Progenitor cell of endocrine pancreas (in vitro differentiated cells): ENCODE data around the gene GFER. TPM values are rescaled to one million over a fixed set of nuclear protein-coding genes. Genes with fewer than 3 reads are reported as not detected.
A peak's percentile ranks its signal among the peaks of the same experiment; 100 is the strongest.

ENCODE experiments used
- DNase-seq: peaks from one replicate; pipeline ENCODE4 v3.0.0; 2021; ENCODE audit warnings: low spot score; ENCODE audit not compliant: unreplicated experiment
- H3K27ac Mint-ChIP-seq: 2 replicates; pipeline ENCODE4 v1.8.0; 2021; ENCODE audit warnings: mild to moderate bottlenecking, moderate library complexity, mixed read lengths
- H3K27me3 Mint-ChIP-seq: 2 replicates; pipeline ENCODE4 v1.8.0; 2021; ENCODE audit warnings: mixed read lengths
- H3K36me3 Mint-ChIP-seq: 2 replicates; pipeline ENCODE4 v1.8.0; 2022; ENCODE audit warnings: mixed read lengths; ENCODE audit not compliant: insufficient read depth
- H3K4me1 Mint-ChIP-seq: 2 replicates; pipeline ENCODE4 v1.8.0; 2021; ENCODE audit warnings: low read depth, mixed read lengths
- H3K4me3 Mint-ChIP-seq: 2 replicates; pipeline ENCODE4 v1.8.0; 2021; ENCODE audit warnings: low read depth, mild to moderate bottlenecking, moderate library complexity, mixed read lengths
- H3K9me3 Mint-ChIP-seq: 2 replicates; pipeline ENCODE4 v1.8.0; 2021; ENCODE audit warnings: low read depth, mixed read lengths
- total RNA-seq: library from RNA; stranded (reverse); gene quantifications from 2 replicates; pipeline ENCODE4 v1.2.1, GENCODE V29; 2021
- TF ChIP-seq, protein P1 (sequence below): fragments of 200-600 bp; sonication (generic); IDR thresholded peaks from one replicate; pipeline ENCODE4 v1.5.0; 2021; ENCODE audit warnings: antibody characterized with exemption, mild to moderate bottlenecking; ENCODE audit not compliant: unreplicated experiment

The GFER gene
- total RNA-seq, 1 donor from 2014 or later = 32.9 TPM

- DNase-seq = no peak
- peaks cover 32% of the 10 kb centered on the region for H3K27me3 Mint-ChIP-seq
- H3K4me1 Mint-ChIP-seq = peaks cover 7% of the 10 kb centered on the region
- TF ChIP-seq, protein P1, sequence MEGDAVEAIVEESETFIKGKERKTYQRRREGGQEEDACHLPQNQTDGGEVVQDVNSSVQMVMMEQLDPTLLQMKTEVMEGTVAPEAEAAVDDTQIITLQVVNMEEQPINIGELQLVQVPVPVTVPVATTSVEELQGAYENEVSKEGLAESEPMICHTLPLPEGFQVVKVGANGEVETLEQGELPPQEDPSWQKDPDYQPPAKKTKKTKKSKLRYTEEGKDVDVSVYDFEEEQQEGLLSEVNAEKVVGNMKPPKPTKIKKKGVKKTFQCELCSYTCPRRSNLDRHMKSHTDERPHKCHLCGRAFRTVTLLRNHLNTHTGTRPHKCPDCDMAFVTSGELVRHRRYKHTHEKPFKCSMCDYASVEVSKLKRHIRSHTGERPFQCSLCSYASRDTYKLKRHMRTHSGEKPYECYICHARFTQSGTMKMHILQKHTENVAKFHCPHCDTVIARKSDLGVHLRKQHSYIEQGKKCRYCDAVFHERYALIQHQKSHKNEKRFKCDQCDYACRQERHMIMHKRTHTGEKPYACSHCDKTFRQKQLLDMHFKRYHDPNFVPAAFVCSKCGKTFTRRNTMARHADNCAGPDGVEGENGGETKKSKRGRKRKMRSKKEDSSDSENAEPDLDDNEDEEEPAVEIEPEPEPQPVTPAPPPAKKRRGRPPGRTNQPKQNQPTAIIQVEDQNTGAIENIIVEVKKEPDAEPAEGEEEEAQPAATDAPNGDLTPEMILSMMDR = no peak
- peaks cover 2% of the 10 kb centered on the region for H3K36me3 Mint-ChIP-seq
- peak within 1 kb of the TSS; percentile 67 for H3K27ac Mint-ChIP-seq
- H3K4me3 Mint-ChIP-seq = peak within 1 kb of the TSS; percentile 68
- no peaks in the 10 kb centered on the region for H3K9me3 Mint-ChIP-seq
Observed at GRCh38 chr16:1989209-1990100, 5.5 kb downstream of the GFER start, which contains the start of gene SYNGR3. SYNGR3 (plus strand) TSS chr16:1989970; CDS start chr16:1990103, 133 bp downstream.

GRCh38 chr16:1990101-1990350, 6.0 kb downstream of the GFER start:
- Mint-ChIP-seq H3K4me1 (peaks cover 4% of the 10 kb centered on the region), H3K9me3 (no peaks in the 10 kb centered on the region), H3K27ac (no peak overlapping the region), H3K36me3 (peaks cover 2% of the 10 kb centered on the region), H3K27me3 (peaks cover 32% of the 10 kb centered on the region), H3K4me3 (no peak overlapping the region)
- no peak for DNase-seq
- TF ChIP-seq, protein P1 = no peak

DNA sequence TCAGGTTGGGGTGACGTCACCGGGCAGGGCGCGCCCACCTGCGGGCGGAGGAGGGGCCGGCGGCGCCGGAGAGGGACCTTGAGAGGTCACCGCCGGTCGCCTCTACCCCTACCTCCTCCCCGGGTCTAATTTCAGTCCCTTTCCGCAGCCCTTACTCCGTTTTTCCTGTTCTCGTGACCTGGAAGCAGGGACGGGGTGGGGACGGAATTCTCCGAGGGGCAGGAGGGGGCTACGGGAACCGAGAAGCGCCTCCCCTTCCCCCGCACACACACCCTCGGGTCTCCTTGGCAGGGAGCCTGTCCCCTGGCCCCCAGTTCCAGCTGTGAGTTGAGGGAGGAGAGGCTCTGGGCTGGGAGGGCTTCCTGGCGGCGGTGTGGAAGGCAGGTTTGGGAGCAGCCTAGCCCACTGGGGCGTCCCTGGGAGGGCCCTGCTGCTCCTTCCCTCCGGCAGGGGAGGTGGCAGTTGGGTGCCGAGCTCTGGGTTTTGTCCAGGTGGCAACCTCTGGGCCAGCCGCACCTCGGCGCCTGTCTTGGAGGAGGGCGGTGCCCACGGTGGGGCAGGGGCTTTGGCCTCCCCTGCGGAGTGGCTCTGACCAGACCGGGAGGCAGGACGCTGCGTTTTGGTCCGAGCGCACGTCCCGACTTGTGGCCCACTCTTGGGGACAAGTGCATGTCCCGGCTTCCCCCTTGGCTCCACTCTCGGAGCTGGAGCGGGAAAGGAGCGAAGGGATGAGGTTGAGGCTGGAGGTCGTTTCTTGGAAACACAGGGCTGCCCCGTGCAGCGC, 6.5 kb downstream of the GFER start:
- Mint-ChIP-seq H3K27ac (no peak overlapping the region), H3K27me3 (peaks cover 32% of the 10 kb centered on the region), H3K4me3 (peak overlapping the region; percentile 68), H3K4me1 (peaks cover 2% of the 10 kb centered on the region), H3K9me3 (no peaks in the 10 kb centered on the region), H3K36me3 (peaks cover 2% of the 10 kb centered on the region)
- no peak for DNase-seq
- TF ChIP-seq, protein P1 = no peak

- Mint-ChIP-seq H3K27me3 (peaks cover 32% of the 10 kb centered on the region), H3K9me3 (no peaks in the 10 kb centered on the region), H3K36me3 (peaks cover 2% of the 10 kb centered on the region), H3K4me1 (peaks cover 2% of the 10 kb centered on the region), H3K27ac (no peak overlapping the region), H3K4me3 (peak overlapping the region; percentile 14)
- DNase-seq = no peak
- TF ChIP-seq, protein P1 = no peak
Observed at GRCh38 chr16:1991135-1991551, 7.2 kb downstream of the GFER start.

GRCh38 chr16:1991588-1991947, 7.6 kb downstream of the GFER start:
- Mint-ChIP-seq H3K27me3 (peaks cover 32% of the 10 kb centered on the region), H3K36me3 (peaks cover under 1% of the 10 kb centered on the region), H3K27ac (no peak overlapping the region), H3K4me3 (no peak overlapping the region), H3K4me1 (peaks cover 2% of the 10 kb centered on the region), H3K9me3 (no peaks in the 10 kb centered on the region)
- no peak for DNase-seq
- TF ChIP-seq, protein P1 = no peak
